Measurements from ENCODE around the gene GP1BA.

GRCh38 chr17:4958102-4958501, 26.0 kb downstream of the GP1BA start:
- TF ChIP-seq USF1 (IDR thresholded peaks at IDR 0.05) (no peak), MAX (IDR thresholded peaks at IDR 0.05) (no peak), YY1 (IDR thresholded peaks at IDR 0.05; ENCODE audit: low read depth) (no peak), EP300 (IDR thresholded peaks at IDR 0.05; ENCODE audit: borderline replicate concordance) (no peak), EGR1 (IDR thresholded peaks at IDR 0.05) (no peak)
